ENCODE results near the gene STYX. TPM values are rescaled to one million over a fixed set of nuclear protein-coding genes. Genes with fewer than 3 reads are reported as not detected.
A peak's percentile ranks its signal among the peaks of the same experiment; 100 is the strongest.

Gene STYX
- total RNA-seq, 1 experiment from 2014 or later = 24.0 TPM

- Histone ChIP-seq H4K20me1 (ENCODE audit: control insufficient read depth, insufficient read depth, insufficient read length) (no peaks in the 10 kb centered on the region), H3K4me2 (ENCODE audit: insufficient read depth, insufficient read length, low read length) (peak overlapping the region; percentile 98), H3K27ac (ENCODE audit: insufficient read length, low read depth, low read length) (no peak overlapping the region), H2BK15ac (ENCODE audit: low read depth, low read length) (no peak overlapping the region), H3K56ac (ENCODE audit: insufficient read length, low read depth, low read length) (no peak overlapping the region), H3T11ph (ENCODE audit: low read length) (no peak overlapping the region), H3K4me1 (ENCODE audit: insufficient read depth, low read length) (peaks cover 4% of the 10 kb centered on the region; the same call in 1 of the 2 replicates), H2BK12ac (ENCODE audit: insufficient read length, low read depth, low read length) (no peak overlapping the region), H4K91ac (ENCODE audit: insufficient read length, low read depth, low read length) (no peak overlapping the region), H3K18ac (ENCODE audit: insufficient read length, low read depth, low read length) (no peak overlapping the region), H3K27me3 (ENCODE audit: insufficient read depth, low read length) (no peaks in the 10 kb centered on the region), H2AK5ac (ENCODE audit: insufficient read length, low read length) (no peak overlapping the region), H3K79me2 (ENCODE audit: insufficient read depth, low read length) (no peaks in the 10 kb centered on the region; the same call in 1 of the 2 replicates), H3K9ac (ENCODE audit: extremely low read depth, insufficient read length, low read length) (peak overlapping the region; percentile 26), H3K9me3 (ENCODE audit: control insufficient read depth, low read depth, low read length) (no peaks in the 10 kb centered on the region), H3K23me2 (ENCODE audit: insufficient read length, low read depth, low read length, poor library complexity, severe bottlenecking) (peaks cover 10% of the 10 kb centered on the region), H2BK20ac (ENCODE audit: low read depth, low read length, poor library complexity, severe bottlenecking) (no peak overlapping the region), H3K4ac (ENCODE audit: low read depth, low read length) (no peak overlapping the region), H3K14ac (ENCODE audit: insufficient read depth, low read length) (no peak overlapping the region), H3K23ac (ENCODE audit: insufficient read length, low read depth, low read length) (no peak overlapping the region), H2AFZ (ENCODE audit: low read length) (no peak overlapping the region), H4K8ac (replicated peaks; ENCODE audit: insufficient read length, low read depth, low read length) (no peak overlapping the region), H2BK120ac (ENCODE audit: low read depth, low read length, poor library complexity, severe bottlenecking) (no peak overlapping the region), H4K5ac (ENCODE audit: insufficient read length, low read depth, low read length) (no peak overlapping the region), H3K79me1 (ENCODE audit: insufficient read depth, low read depth, low read length, poor library complexity, severe bottlenecking) (no peaks in the 10 kb centered on the region), H2BK5ac (ENCODE audit: insufficient read length, low read length) (no peak overlapping the region)
- Mint-ChIP-seq H3K9me3 (no peaks in the 10 kb centered on the region; a peak in 2 of 5 replicates), H3K4me3 (peak overlapping the region; percentile 91 to 94), H3K27me3 (ENCODE audit: low read depth) (no peaks in the 10 kb centered on the region), H3K27ac (peak overlapping the region in 2 of 3 experiments; percentile 58 to 93; a peak in 4 of 7 replicates), H3K4me1 (peaks cover 21 to 25% of the 10 kb centered on the region in 2 experiments), H3K36me3 (ENCODE audit: insufficient read depth in 1 of 3, low read depth in 3 of 3) (peaks cover 0 to 11% (median 4%) of the 10 kb centered on the region in 3 experiments; a peak in 5 of 7 replicates)
- TF ChIP-seq, protein P1, sequence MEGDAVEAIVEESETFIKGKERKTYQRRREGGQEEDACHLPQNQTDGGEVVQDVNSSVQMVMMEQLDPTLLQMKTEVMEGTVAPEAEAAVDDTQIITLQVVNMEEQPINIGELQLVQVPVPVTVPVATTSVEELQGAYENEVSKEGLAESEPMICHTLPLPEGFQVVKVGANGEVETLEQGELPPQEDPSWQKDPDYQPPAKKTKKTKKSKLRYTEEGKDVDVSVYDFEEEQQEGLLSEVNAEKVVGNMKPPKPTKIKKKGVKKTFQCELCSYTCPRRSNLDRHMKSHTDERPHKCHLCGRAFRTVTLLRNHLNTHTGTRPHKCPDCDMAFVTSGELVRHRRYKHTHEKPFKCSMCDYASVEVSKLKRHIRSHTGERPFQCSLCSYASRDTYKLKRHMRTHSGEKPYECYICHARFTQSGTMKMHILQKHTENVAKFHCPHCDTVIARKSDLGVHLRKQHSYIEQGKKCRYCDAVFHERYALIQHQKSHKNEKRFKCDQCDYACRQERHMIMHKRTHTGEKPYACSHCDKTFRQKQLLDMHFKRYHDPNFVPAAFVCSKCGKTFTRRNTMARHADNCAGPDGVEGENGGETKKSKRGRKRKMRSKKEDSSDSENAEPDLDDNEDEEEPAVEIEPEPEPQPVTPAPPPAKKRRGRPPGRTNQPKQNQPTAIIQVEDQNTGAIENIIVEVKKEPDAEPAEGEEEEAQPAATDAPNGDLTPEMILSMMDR (conservative IDR thresholded peaks at IDR 0.05) = no peak
- no CpG with 5 or more reads among the region's 18 CpGs for WGBS (ENCODE audit: extremely low coverage, insufficient read length, low lambda C conversion rate)
- no peak for DNase-seq
Measured at GRCh38 chr14:52790011-52790755, 60.2 kb downstream of the STYX start.

All from H9 (cell line).